Amniotic stem cell (primary cell): ENCODE measurements around the gene HDDC3.
"Not testable (repeated sequence)": the region's sequence is repeated elsewhere in the genome, so short reads cannot be mapped to it uniquely, and the experiment has no call there.

Experiments
- DNase-seq: peaks from one replicate; lab custom pipeline; 2025; lab: John Stamatoyannopoulos, UW

The HDDC3 gene

GRCh38 chr15:90930861-90931574, 1.3 kb downstream of the HDDC3 start:
- no peak for DNase-seq

- no peak for DNase-seq
These were observed 2.9 kb downstream of the HDDC3 start for GRCh38 chr15:90929246-90930019.

DNA sequence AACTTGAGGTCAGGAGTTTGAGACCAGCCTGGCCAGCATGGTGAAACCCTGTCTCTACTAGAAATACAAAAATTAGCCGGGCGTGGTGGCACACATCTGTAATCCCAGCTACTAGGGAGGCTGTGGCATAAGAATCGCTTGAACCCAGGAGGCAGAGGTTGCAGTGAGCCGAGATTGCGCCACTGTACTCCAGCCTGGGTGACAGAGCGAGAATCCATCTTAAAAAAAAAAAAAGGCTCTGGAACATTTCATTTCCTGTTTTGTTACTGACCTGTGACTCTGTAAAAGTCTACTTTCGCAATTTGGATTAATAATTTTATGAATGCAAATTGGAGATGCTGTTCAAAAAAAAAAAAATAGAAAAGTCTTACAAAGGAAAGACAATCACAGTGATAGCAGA, 4.2 kb downstream of the HDDC3 start:
- DNase-seq: not testable (repeated sequence)

DNA sequence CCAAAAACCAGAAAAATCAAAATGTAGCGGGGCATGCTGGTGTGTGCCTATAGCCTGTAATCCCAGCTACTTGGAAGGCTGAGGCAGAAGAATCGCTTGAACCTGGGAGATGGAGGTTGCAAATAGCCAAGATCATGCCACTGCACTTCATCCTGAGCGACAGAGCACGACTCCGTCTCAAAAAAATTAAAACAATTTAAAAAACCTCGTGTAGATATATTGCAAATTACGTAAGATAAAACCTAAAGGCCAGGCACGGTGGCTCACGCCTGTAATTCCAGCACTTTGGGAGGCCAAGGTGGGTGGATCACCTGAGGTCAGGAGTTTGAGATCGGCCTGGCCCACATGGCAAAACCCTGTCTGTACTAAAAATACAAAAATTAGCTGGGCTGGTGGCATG, 5.6 kb downstream of the HDDC3 start:
- not testable (repeated sequence) for DNase-seq

- no peak for DNase-seq
These were observed 8.0 kb downstream of the HDDC3 start for GRCh38 chr15:90924375-90924774.

- not testable (repeated sequence) for DNase-seq
These were observed 9.5 kb downstream of the HDDC3 start for GRCh38 chr15:90922712-90923322.

- DNase-seq: no peak
These were observed 10.5 kb downstream of the HDDC3 start for GRCh38 chr15:90921887-90922286.

DNA sequence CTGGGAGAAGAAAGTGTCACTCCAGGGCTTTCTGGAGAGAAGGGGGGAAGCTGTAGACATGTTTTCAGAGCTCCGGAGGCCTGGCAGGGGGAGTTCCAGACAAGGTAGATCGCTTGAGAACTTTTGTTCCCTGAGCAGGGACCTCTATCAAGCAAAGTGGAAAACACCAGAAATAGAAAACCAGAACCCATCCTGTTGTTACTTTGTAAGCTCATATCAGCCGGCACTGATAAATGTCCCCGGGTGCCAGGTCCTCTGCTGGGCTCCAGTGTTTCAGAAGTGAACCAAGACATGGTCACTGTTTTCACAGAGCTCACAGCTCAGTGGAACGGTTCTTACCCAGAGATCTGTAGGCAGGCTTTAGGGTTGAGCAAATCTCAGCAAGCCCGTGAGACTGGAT, 13.5 kb downstream of the HDDC3 start:
- DNase-seq: no peak

GRCh38 chr15:90918034-90918788, 14.1 kb downstream of the HDDC3 start:
- DNase-seq: no peak

DNA sequence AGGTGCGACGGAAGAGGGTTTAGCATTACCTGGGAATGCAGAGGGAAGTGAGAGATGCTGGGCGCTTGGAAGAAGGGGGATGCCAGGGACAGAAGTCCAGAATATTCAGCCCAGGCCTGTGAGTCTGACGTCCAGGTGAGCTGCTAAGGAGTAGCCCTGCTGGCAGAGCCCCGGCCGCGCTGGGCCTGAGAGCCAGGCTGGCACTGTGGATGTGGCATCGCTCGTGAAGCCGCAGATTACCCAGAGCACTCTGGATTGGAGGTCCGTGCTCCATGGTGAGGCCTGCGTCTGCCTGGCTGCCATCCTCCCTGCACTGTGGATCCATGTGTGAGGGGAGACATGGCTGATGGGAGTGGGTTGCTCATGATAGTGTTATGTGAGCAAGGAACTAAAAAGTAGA, 14.8 kb downstream of the HDDC3 start:
- no peak for DNase-seq

GRCh38 chr15:90916461-90916860, 15.9 kb downstream of the HDDC3 start:
- DNase-seq: no peak

DNA sequence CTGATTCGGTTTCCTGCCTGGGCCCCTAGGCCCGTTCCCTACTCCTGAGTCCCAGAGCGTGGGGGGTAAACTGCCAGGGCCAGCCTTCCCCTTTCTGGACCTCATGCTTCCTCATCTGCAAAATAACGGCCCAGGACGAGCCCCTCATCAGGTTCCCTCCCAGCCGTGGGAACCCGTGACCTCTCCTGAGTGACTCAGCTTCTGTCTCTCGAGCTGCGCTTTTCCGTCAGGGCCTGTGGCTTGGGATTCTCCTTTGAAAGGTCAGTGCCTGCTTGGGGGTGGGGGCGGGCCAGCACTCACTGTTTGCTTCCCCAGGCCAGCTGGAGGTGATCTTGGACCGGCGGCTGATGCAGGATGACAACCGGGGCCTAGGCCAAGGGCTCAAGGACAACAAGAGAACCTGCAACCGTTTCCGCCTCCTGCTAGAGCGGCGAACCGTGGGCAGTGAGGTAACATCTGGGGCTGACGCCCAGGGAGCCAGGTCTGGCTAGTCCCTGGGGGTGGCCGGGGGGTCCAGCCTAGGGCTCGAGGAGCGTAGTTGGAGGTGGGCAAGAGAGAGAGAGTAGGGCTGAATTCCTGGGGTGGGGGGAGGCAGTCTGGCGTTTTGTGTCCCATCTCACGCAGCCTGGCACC, 16.4 kb downstream of the HDDC3 start:
- no peak for DNase-seq

GRCh38 chr15:90915216-90915807, 17.0 kb downstream of the HDDC3 start:
- no peak for DNase-seq

DNA sequence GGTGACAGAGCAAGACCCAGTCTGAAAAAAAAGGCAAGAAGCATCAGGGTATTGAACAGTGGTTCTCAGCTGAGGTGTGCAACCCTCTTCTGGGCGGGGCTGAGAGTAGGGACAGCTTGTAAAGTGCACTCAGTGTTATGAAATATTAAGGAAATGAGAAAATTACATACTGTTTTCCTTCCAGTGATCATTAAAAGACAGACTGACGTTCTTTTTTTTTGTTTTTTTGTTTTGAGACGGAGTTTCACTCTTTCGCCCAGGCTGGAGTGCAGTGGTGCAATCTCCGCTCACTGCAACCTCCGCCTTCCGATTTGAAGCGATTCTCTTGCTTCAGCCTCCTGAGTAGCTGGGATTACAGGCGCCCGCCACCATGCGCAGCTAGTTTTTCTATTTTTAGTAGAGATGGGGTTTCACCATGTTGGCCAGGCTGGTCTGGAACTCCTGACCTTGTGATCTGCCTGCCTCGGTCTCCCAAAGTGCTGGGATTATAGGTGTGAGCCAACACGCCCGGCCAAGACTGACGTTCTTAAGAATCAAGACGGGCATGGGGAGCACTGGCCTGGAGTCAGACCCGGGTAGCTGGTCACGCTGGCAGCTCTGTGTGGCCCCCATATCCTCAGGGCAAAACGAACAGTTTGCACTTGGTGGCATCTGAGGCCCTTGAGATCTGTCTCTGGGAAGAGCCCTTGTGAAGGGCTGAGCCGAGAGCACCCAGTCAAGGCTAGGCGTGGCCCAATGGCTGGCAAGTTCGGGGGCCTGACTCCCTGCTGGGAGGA, 17.9 kb downstream of the HDDC3 start:
- no peak for DNase-seq

DNA sequence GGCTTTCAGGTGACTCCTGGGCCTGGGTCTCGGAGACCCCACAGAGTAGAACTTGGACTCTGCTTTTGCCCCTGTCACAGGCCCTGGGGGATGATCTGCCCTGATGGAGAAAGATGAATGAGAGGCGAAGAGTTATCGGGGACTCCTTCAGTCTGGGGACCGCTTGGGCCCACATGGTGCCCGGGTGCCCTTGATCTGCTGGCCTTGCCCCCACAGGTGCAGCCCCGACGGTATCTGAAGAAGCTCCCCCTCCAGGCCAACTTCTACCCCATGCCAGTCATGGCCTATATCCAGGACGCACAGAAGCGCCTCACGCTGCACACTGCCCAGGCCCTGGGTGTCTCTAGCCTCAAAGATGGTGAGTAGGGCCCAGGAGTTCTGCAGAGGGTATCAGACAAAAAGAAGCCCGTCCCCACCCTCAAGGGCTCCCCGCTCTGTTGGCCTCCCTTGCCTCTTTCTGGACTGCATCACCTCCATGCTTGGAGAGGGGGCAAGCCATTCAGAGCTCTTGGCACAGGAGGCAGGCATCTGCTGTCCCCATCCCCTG, 18.9 kb downstream of the HDDC3 start:
- DNase-seq: no peak

DNA sequence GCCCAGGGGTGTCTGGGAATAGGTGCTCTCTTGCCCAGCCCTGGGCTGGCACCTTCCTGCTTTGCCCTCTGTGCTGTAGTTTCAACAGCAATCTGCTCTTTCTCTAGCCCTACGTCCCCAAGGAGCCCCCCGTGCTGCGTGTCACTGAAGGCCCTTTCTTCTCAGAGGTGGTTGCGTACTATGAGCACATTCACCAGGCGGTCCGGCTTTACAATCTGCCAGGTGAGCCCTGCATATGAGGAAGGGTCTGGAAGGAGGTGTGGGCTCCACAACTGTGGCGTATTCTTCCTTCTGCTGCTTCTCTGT, 19.6 kb downstream of the HDDC3 start:
- DNase-seq: no peak

DNA sequence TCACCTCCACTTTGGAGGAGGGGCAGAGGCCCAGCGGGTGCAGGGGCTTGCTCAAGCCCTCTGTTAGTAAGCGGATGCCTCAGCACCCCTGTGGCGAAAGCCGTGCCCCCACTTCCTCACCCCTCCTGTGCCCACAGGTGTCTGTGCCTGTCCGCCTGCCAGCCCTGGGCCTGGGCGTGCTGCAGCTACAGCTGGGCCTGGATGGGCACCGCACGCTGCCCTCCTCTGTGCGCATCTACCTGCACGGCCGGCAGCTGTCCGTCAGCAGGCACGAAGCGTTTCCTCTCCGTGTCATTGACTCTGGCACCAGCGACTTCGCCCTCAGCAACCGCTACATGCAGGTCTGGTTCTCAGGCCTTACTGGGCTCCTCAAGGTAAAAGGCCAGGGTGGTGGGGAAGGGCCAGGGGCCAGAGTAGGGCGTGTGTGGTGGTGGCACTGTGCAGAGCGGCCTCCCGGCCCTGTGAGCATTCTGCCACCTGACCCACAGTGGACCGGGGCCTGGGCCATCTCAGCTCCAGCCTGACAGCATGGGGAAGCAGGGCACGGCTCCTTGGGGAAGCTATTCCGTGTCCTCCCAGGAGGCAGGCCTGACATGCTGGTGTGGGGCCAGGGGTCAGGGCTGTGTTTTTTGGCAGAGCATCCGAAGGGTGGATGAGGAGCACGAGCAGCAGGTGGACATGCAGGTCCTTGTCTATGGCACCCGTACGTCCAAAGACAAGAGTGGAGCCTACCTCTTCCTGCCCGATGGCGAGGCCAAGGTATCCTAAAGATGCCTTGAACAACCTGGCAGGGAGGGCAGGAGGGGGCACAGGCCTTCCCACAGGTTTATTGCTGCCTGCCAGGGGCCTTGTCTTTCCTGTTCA, 20.2 kb downstream of the HDDC3 start:
- DNase-seq: no peak

DNA sequence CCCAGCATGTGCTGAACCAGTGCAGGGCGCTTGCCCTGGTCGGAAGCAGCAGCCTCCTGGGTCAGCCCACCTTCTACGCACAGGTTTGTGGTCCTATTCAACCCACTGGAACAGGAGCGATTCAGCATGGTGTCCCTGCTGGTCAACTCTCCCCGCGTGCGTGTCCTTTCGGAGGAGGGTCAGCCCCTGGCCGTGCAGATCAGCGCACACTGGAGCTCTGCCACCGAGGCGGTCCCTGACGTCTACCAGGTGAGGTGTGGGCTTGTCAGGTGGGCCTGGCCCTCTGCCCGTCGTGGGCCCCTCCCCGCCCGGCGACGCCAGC, 21.1 kb downstream of the HDDC3 start:
- no peak for DNase-seq

DNA sequence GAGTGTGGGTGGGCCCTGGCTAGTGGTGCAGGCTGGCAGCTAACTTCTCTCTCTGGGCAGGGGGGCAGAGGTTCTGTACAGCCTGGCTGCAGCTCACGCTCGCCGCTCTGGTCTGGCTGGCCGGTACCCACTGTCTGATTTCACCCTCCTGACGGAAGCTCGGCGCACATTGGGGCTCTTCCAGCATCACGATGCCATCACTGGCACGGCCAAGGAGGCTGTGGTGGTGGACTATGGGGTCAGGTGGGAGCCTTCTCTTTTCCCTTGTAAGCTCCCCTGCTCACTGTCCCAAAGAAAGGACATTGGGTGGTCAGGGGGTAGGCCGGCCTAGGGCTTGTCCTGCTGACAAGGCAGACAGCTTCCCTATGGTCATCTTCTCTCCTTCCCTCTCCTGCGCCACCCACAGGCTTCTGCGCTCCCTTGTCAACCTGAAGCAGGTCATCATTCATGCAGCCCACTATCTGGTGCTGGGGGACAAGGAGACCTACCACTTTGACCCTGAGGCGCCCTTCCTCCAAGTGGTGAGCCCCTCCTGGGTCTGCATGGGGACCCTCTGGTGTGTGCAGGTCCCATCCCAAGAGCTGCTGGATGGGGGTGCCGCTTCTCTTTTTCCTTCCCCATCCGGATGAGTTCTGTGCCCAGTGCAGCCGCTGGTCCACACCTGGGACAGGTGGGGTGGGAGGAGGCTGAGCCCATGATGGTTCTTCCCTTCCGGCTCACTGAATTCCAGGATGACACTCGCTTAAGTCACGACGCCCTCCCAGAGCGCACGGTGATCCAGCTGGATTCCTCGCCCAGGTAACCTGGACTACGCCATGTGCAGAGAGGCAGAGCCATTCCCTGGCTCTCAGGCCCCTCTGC, 21.7 kb downstream of the HDDC3 start:
- DNase-seq: no peak
